Endothelial cell of umbilical vein (primary cell): ENCODE data around the gene RAP1GAP2. TPM values are rescaled to one million over a fixed set of nuclear protein-coding genes. Genes with fewer than 3 reads are reported as not detected.

Source experiments
- BruUV-seq: library from RNA; stranded (reverse); fragments of 400-500 nt; replicated peaks from 2 replicates; lab custom pipeline; 2021; lab: Mats Ljungman, UMichigan
- CTCF ChIA-PET: fragments of 300-600, 350-600 bp; sonication (Branson Sonifier 250); formaldehyde crosslinking; loops from one replicate; lab custom pipeline; 2021; ENCODE audit warnings: antibody characterized with exemption, inconsistent platforms; lab: Charles Lee
- POLR2A ChIA-PET: fragments of 300-600, 350-600 bp; sonication (Branson Sonifier 250); formaldehyde crosslinking; loops from one replicate; lab custom pipeline; 2021; ENCODE audit warnings: antibody characterized with exemption, inconsistent platforms; lab: Charles Lee
- DNase-seq: peaks from one replicate; pipeline ENCODE4 v3.0.0-alpha.2; 2011; ENCODE audit warnings: low read depth, low spot score
- FAIRE-seq: peaks from 2 replicates; lab custom pipeline; 2011; peaks lifted over from hg19 to GRCh38; lab: Jason Lieb, UNC
- H2AFZ ChIP-seq: 2 replicates; pipeline ENCODE4 v1.6.0; 2012; ENCODE audit warnings: low read depth, low read length, control low read depth, inconsistent platforms
- H3K27ac ChIP-seq: 2 replicates; pipeline ENCODE4 v1.5.1; 2011; ENCODE audit warnings: low read depth, mild to moderate bottlenecking, control low read depth, low read length, moderate library complexity; ENCODE audit not compliant: insufficient read depth
- H3K27me3 ChIP-seq, 2 experiments: 2 replicates each; pipeline versions ENCODE4 v1.6.0 to v1.6.1; 2011; ENCODE audit warnings: low read length in 2 of 2, mixed read lengths in 1 of 2; ENCODE audit not compliant: control insufficient read depth in 2 of 2, insufficient read depth in 2 of 2
- H3K36me3 ChIP-seq, 2 experiments: 2 replicates in 1 of 2; 3 replicates in 1 of 2; pipeline ENCODE4 v1.5.1; 2011; ENCODE audit warnings: low read length in 2 of 2, mild to moderate bottlenecking in 1 of 2, moderate library complexity in 1 of 2; ENCODE audit not compliant: control insufficient read depth in 2 of 2, insufficient read depth in 2 of 2; ENCODE audit errors: extremely low read depth in 1 of 2
- H3K4me1 ChIP-seq: 3 replicates; pipeline ENCODE4 v1.5.1; 2011; ENCODE audit warnings: mild to moderate bottlenecking, low read length; ENCODE audit not compliant: control insufficient read depth, insufficient read depth; ENCODE audit errors: extremely low read depth
- H3K4me2 ChIP-seq: 2 replicates; pipeline ENCODE4 v1.6.1; 2011; ENCODE audit warnings: low read length, control low read depth, mixed read lengths; ENCODE audit not compliant: insufficient read depth
- H3K4me3 ChIP-seq, 3 experiments: fragments of 200-600 bp in 1 of 3; sonication (generic), shearing (Covaris generic) in 1 of 3; replicated peaks in 1 of 3; 2 replicates each; pipeline ENCODE4 v1.5.1; 2011 to 2016; ENCODE audit warnings: control low read depth in 3 of 3, low read length in 3 of 3, mild to moderate bottlenecking in 2 of 3, inconsistent platforms in 1 of 3, low read depth in 1 of 3, moderate library complexity in 1 of 3; ENCODE audit not compliant: insufficient read depth in 1 of 3
- H3K79me2 ChIP-seq: 2 replicates; pipeline ENCODE4 v1.6.0; 2012; ENCODE audit warnings: low read length, inconsistent platforms; ENCODE audit not compliant: control insufficient read depth, insufficient read depth
- H3K9ac ChIP-seq: replicated peaks from 2 replicates; pipeline ENCODE3; 2011; ENCODE audit warnings: low read length, control low read depth; ENCODE audit not compliant: insufficient read depth; ENCODE audit errors: extremely low read depth
- H3K9me1 ChIP-seq: replicated peaks from 3 replicates; pipeline ENCODE4 v1.6.0; 2011; ENCODE audit warnings: mild to moderate bottlenecking, low read length; ENCODE audit not compliant: control insufficient read depth, insufficient read depth; ENCODE audit errors: extremely low read depth
- H3K9me3 ChIP-seq: replicated peaks from 2 replicates; pipeline ENCODE4 v1.5.1; 2012; ENCODE audit warnings: low read length, inconsistent platforms; ENCODE audit not compliant: control insufficient read depth, insufficient read depth
- H4K20me1 ChIP-seq: replicated peaks from 2 replicates; pipeline ENCODE3; 2011; ENCODE audit warnings: mild to moderate bottlenecking, low read length; ENCODE audit not compliant: control insufficient read depth, insufficient read depth; ENCODE audit errors: extremely low read depth
- CTCF ChIP-seq, 2 donors: IDR thresholded peaks; 1 replicate in 1 of 2; 2 replicates in 1 of 2; pipeline ENCODE4 v1.5.1; 2011; ENCODE audit warnings: low read length in 2 of 2, mild to moderate bottlenecking in 2 of 2, moderate library complexity in 2 of 2, control low read depth in 1 of 2, inconsistent platforms in 1 of 2, low read depth in 1 of 2; ENCODE audit not compliant: insufficient read depth in 1 of 2; ENCODE audit errors: extremely low read depth in 1 of 2
- EZH2 ChIP-seq: IDR thresholded peaks from 2 replicates; pipeline ENCODE4 v1.6.1; 2012; ENCODE audit warnings: borderline replicate concordance, low read depth, mild to moderate bottlenecking, moderate library complexity, low read length, inconsistent platforms; ENCODE audit not compliant: severe bottlenecking
- FOS ChIP-seq: IDR thresholded peaks from 2 replicates; pipeline ENCODE4 v1.6.1; 2011; ENCODE audit warnings: mild to moderate bottlenecking, low read length, moderate library complexity, borderline replicate concordance; ENCODE audit not compliant: insufficient read depth
- MAX ChIP-seq: IDR thresholded peaks from 2 replicates; pipeline ENCODE4 v1.6.1; 2011; ENCODE audit not compliant: insufficient read depth, insufficient read length
- MYC ChIP-seq: IDR thresholded peaks from one replicate; pipeline ENCODE4 v1.6.1; 2011; ENCODE audit warnings: mild to moderate bottlenecking, low read depth, low read length
- POLR2AphosphoS5 ChIP-seq: IDR thresholded peaks from 2 replicates; pipeline ENCODE4 v1.6.1; 2012; ENCODE audit warnings: low read depth, mild to moderate bottlenecking, control low read depth, low read length, moderate library complexity; ENCODE audit not compliant: insufficient read depth
- dilution Hi-C: fragments of 300-500 bp; cut with MboI; formaldehyde crosslinking; loops from one replicate; pipeline ENCODE4 v1.15.0; 2019; ENCODE audit warnings: low sequenced_read_pairs; ENCODE audit not compliant: extremely low pct_ligation_motif_present
- intact Hi-C: fragments of 100-400 bp; cut with micrococcal nuclease; formaldehyde crosslinking; loops from one replicate; pipeline ENCODE4 v1.10.0; 2022
- polyA plus RNA-seq, 4 experiments: library from polyadenylated mRNA; depleted of rRNA in 3 of 4; stranded (reverse) in 3 of 4; unstranded in 1 of 4; fragments of >200 nt; gene quantifications; 2 replicates each; pipeline versions ENCODE4 v1.2.1 to v1.2.3, GENCODE V29; 2011 to 2012; ENCODE audit warnings: missing spikeins in 1 of 4
- total RNA-seq: library from RNA; stranded (reverse); gene quantifications from 2 replicates; pipeline ENCODE4 v1.2.3, GENCODE V29; 2021

Gene RAP1GAP2
- total and polyA plus RNA-seq, 2 donors (not counting 3 experiments of a cell fraction or from before 2014, with no cell fraction given): 1.4 to 3.6 TPM

GRCh38 chr17:2982854-2983253, 186.6 kb downstream of the RAP1GAP2 start:
- Histone ChIP-seq H3K36me3 (no peaks in the 10 kb centered on the region), H3K9me3 (no peaks in the 10 kb centered on the region), H3K27ac (no peak overlapping the region), H3K79me2 (no peaks in the 10 kb centered on the region), H3K9me1 (no peaks in the 10 kb centered on the region), H2AFZ (no peak overlapping the region), H3K4me2 (no peak overlapping the region), H3K4me1 (no peaks in the 10 kb centered on the region), H4K20me1 (no peaks in the 10 kb centered on the region), H3K4me3 (no peak overlapping the region), H3K27me3 (peaks cover 0 to 2% of the 10 kb centered on the region in 2 experiments), H3K9ac (no peak overlapping the region)
- TF ChIP-seq MYC: no peak
- TF ChIP-seq POLR2AphosphoS5: no peak
- no peak for TF ChIP-seq EZH2
- no peak for TF ChIP-seq CTCF (IDR thresholded peaks at IDR 0.05; ENCODE audit: extremely low read depth in 1 of 2, insufficient read depth in 1 of 2, low read depth in 1 of 2, low read length in 2 of 2)
- no peak for TF ChIP-seq MAX
- TF ChIP-seq FOS: no peak
- CTCF ChIA-PET: interaction anchor here (1.1 kb wide), 1 partner anchor 57 kb away, joined by 3 read pairs; no protein-coding TSS in a partner anchor
- FAIRE-seq: no peak
- BruUV-seq: no TSS peak
- POLR2A ChIA-PET: no interaction called here
- no peak for DNase-seq
- dilution Hi-C loops: no loop called here
- intact Hi-C loops: no loop called here
